Right lobe of liver (tissue), 6 donors: Measurements from ENCODE around the gene LRRTM4. TPM values are rescaled to one million over a fixed set of nuclear protein-coding genes. Genes with fewer than 3 reads are reported as not detected.

Experiments used
- ATAC-seq, 4 donors: fragments of 200-7000 bp; cut with Tn5 transposase; one replicate each; pipeline ENCODE4 v1.9.1; 2020; ENCODE audit warnings: mild to moderate bottlenecking in 4 of 4, moderate library complexity in 4 of 4
- DNase-seq, 3 donors: peaks; one replicate each; pipeline ENCODE4 v3.0.0-alpha.2; 2020
- H3K27ac ChIP-seq, 3 donors: fragments of 200-600 bp; one replicate each; pipeline ENCODE4 v1.8.0; 2022
- H3K27me3 ChIP-seq, 2 donors: fragments of 200-600 bp; one replicate each; pipeline ENCODE4 v1.8.0; 2022
- H3K36me3 ChIP-seq, 4 donors: fragments of 200-600 bp; sonication (generic) in 1 of 4; one replicate each; pipeline versions ENCODE4 v1.5.1 to v1.8.0; 2017 to 2022; ENCODE audit warnings: control low read depth in 1 of 4
- H3K4me1 ChIP-seq, 4 donors: fragments of 200-600 bp; sonication (generic) in 1 of 4; one replicate each; pipeline versions ENCODE4 v1.5.1 to v1.8.0; 2017 to 2022; ENCODE audit warnings: control low read depth in 1 of 4
- H3K4me3 ChIP-seq, 3 donors: fragments of 200-600 bp; one replicate each; pipeline ENCODE4 v1.8.0; 2022
- H3K9me3 ChIP-seq, 4 donors: fragments of 200-600 bp; sonication (generic) in 1 of 4; one replicate each; pipeline versions ENCODE4 v1.5.1 to v1.8.0; 2017 to 2022; ENCODE audit warnings: control low read depth in 1 of 4
- CTCF ChIP-seq, 4 donors: fragments of 200-600 bp in 3 of 4; fragments of 450-650 bp in 1 of 4; IDR thresholded peaks; one replicate each; pipeline versions ENCODE4 v1.5.1 to v1.8.0; 2016 to 2022; ENCODE audit warnings: antibody characterized with exemption in 4 of 4, mild to moderate bottlenecking in 2 of 4
- POLR2A ChIP-seq: fragments of 450-650 bp; IDR thresholded peaks from one replicate; pipeline ENCODE4 v1.6.1; 2017; ENCODE audit warnings: antibody characterized with exemption, mild to moderate bottlenecking
- WGBS: methylation state at CpG from one replicate; pipeline ENCODE4 v1.1.6; 2018; ENCODE audit warnings: low coverage, low lambda C conversion rate; ENCODE audit not compliant: insufficient coverage; ENCODE audit errors: missing lambda C conversion rate; 5-methylcytosine and 5-hydroxymethylcytosine counted together
- intact Hi-C, 2 donors: fragments of 100-400 bp; cut with DNase I; formaldehyde crosslinking; loops; one replicate each; pipeline versions ENCODE4 v1.11.2 to v1.14.1; 2022
- long read RNA-seq: library from polyadenylated mRNA; unstranded; transcript quantifications from one replicate; pipeline ENCODE4 v2.0.0, GENCODE V29; 2019
- total RNA-seq, 6 experiments: library from RNA; depleted of rRNA in 2 of 6; stranded (reverse); fragments of >200 nt in 2 of 6; fragmentation: NEBNext Ultra II Directional in 3 of 6; extraction: Animal tissue kit (Norgen Biotek cat#: 25700) in 3 of 6; gene quantifications; one replicate each; pipeline versions ENCODE4 v1.1.0 to v1.2.4, GENCODE V29; 2016 to 2023
- donor health status: DM: no; HTN: yes; CAD: no.
- donor health status: DM: no; HTN: no; CAD: no.
- donor health status: DM: no; HTN: no; CAD: no.
- donor health status: DM: no; HTN: yes; CAD: no.
- donor health status: DM: no; HTN: yes; CAD: no.

Gene LRRTM4
- total RNA-seq: under 1 TPM in 3 of 6 experiments, not detected in 3; 0.09 to 0.10 (median 0.09) TPM
- long read RNA-seq: 0 reads

- Histone ChIP-seq H3K4me3 (no peak within 1 kb of the TSS), H3K27ac (no peak within 1 kb of the TSS), H3K27me3 (no peaks in the 10 kb centered on the region), H3K36me3 (no peaks in the 10 kb centered on the region), H3K4me1 (no peaks in the 10 kb centered on the region), H3K9me3 (no peaks in the 10 kb centered on the region)
- WGBS: 2% methylated on average over 4 of the region's 4 CpGs
- DNase-seq (no peak), ATAC-seq (peak in 2 of 4 donors; percentile 63 to 64)
- intact Hi-C loops: no loop called here
- TF ChIP-seq CTCF (IDR thresholded peaks at IDR 0.05): peak in 2 of 4 donors; percentile 14 to 28
- TF ChIP-seq POLR2A: no peak
Measured at GRCh38 chr2:77521931-77522470, at the start of gene LRRTM4. Gene LRRTM4 (minus strand): TSS chr2:77522376.

GRCh38 chr2:77571545-77571944 lies 49.4 kb upstream of the LRRTM4 start:
- intact Hi-C loops: no loop called here
- 45% methylated on average over 2 of the region's 2 CpGs for WGBS
- no peaks in the 10 kb centered on the region for H3K9me3 ChIP-seq
- H3K4me3 ChIP-seq: no peak overlapping the region
- H3K27me3 ChIP-seq: no peaks in the 10 kb centered on the region
- ATAC-seq: no peak
- peaks cover 0 to 8% (median 4%) of the 10 kb centered on the region in 4 donors for H3K4me1 ChIP-seq
- no peaks in the 10 kb centered on the region for H3K36me3 ChIP-seq
- TF ChIP-seq CTCF (IDR thresholded peaks at IDR 0.05): no peak
- TF ChIP-seq POLR2A: no peak
- no peak overlapping the region for H3K27ac ChIP-seq
- DNase-seq: no peak

GRCh38 chr2:77567723-77568122 lies 45.5 kb upstream of the LRRTM4 start:
- Histone ChIP-seq H3K9me3 (no peaks in the 10 kb centered on the region), H3K4me1 (peaks cover 0 to 15% (median 4%) of the 10 kb centered on the region in 4 donors), H3K36me3 (no peaks in the 10 kb centered on the region), H3K4me3 (no peak overlapping the region), H3K27me3 (no peaks in the 10 kb centered on the region), H3K27ac (peak overlapping the region in 2 of 3 donors; percentile 3 to 23)
- no peak for TF ChIP-seq POLR2A
- no peak for TF ChIP-seq CTCF (IDR thresholded peaks at IDR 0.05)
- intact Hi-C loops: no loop called here
- WGBS: 19% methylated on average over 2 of the region's 2 CpGs
- DNase-seq (no peak), ATAC-seq (peak; percentile 62 to 86 (median 78))

GRCh38 chr2:77566582-77566981 lies 44.4 kb upstream of the LRRTM4 start:
- Histone ChIP-seq H3K9me3 (no peaks in the 10 kb centered on the region), H3K4me1 (peaks cover 0 to 15% (median 4%) of the 10 kb centered on the region in 4 donors), H3K27me3 (no peaks in the 10 kb centered on the region), H3K27ac (peak overlapping the region in 1 of 3 donors; percentile 35), H3K4me3 (no peak overlapping the region), H3K36me3 (no peaks in the 10 kb centered on the region)
- 37% methylated on average over 3 of the region's 3 CpGs for WGBS
- DNase-seq: no peak
- ATAC-seq: peak; percentile 97 to 100 (median 98)
- TF ChIP-seq POLR2A: no peak
- intact Hi-C loops: no loop called here

- Histone ChIP-seq H3K4me3 (no peak overlapping the region), H3K36me3 (no peaks in the 10 kb centered on the region), H3K4me1 (peaks cover 0 to 15% (median 4%) of the 10 kb centered on the region in 4 donors), H3K27ac (peak overlapping the region in 1 of 3 donors; percentile 18), H3K27me3 (no peaks in the 10 kb centered on the region), H3K9me3 (peaks cover 0 to 2% (median 0%) of the 10 kb centered on the region in 4 donors)
- 6% methylated on average over 1 of the region's 1 CpG for WGBS
- intact Hi-C loops: no loop called here
- no peak for ATAC-seq
- DNase-seq: no peak
- TF ChIP-seq POLR2A (no peak), CTCF (IDR thresholded peaks at IDR 0.05) (no peak)
Measured at GRCh38 chr2:77566131-77566530, 44.0 kb upstream of the LRRTM4 start.
